Breast epithelium (tissue), 4 donors: ENCODE measurements around the gene PSD4. TPM values are rescaled to one million over a fixed set of nuclear protein-coding genes. Genes with fewer than 3 reads are reported as not detected.
A peak's percentile ranks its signal among the peaks of the same experiment; 100 is the strongest.

Experiments
- DNase-seq, 2 donors: peaks; one replicate each; pipeline ENCODE4 v3.0.0-alpha.2; 2019; ENCODE audit warnings: low spot score in 2 of 2
- H3K27ac ChIP-seq, 2 donors: fragments of 200-600 bp; sonication (generic) in 1 of 2; one replicate each; pipeline ENCODE4 v1.5.1; 2016 to 2019; ENCODE audit warnings: mild to moderate bottlenecking in 1 of 2
- H3K27me3 ChIP-seq, 2 donors: fragments of 200-600 bp; sonication (generic) in 1 of 2; one replicate each; pipeline versions ENCODE4 v1.5.1 to v1.6.0; 2017 to 2019; ENCODE audit warnings: control low read depth in 1 of 2, mild to moderate bottlenecking in 1 of 2
- H3K36me3 ChIP-seq: fragments of 200-600 bp; one replicate; pipeline ENCODE4 v1.5.1; 2019
- H3K4me1 ChIP-seq, 2 donors: fragments of 200-600 bp; sonication (generic); one replicate each; pipeline ENCODE4 v1.5.1; 2016 to 2019; ENCODE audit warnings: control low read depth in 1 of 2
- H3K4me3 ChIP-seq, 3 donors: fragments of 200-600 bp; sonication (generic); 1 replicate in 2 of 3; 2 replicates in 1 of 3; pipeline ENCODE4 v1.5.1; 2016 to 2019; ENCODE audit warnings: mild to moderate bottlenecking in 3 of 3, moderate library complexity in 2 of 3
- H3K9me3 ChIP-seq, 2 donors: fragments of 200-600 bp; sonication (generic) in 1 of 2; one replicate each; pipeline ENCODE4 v1.5.1; 2016 to 2019; ENCODE audit warnings: control low read depth in 1 of 2
- CTCF ChIP-seq, 3 donors: fragments of 450-650 bp; IDR thresholded peaks; one replicate each; pipeline ENCODE4 v1.5.1; 2016 to 2017; ENCODE audit warnings: antibody characterized with exemption in 3 of 3, mild to moderate bottlenecking in 3 of 3, moderate library complexity in 3 of 3
- POLR2A ChIP-seq: fragments of 450-650 bp; IDR thresholded peaks from one replicate; pipeline ENCODE4 v1.6.1; 2016; ENCODE audit warnings: antibody characterized with exemption, mild to moderate bottlenecking, moderate library complexity
- POLR2AphosphoS5 ChIP-seq, 3 donors: sonication (generic); formaldehyde crosslinking; IDR thresholded peaks; one replicate each; pipeline ENCODE4 v1.6.1; 2017; ENCODE audit warnings: antibody characterized with exemption in 3 of 3
- intact Hi-C: fragments of 100-400 bp; cut with DNase I; formaldehyde crosslinking; loops from one replicate; pipeline ENCODE4 v1.15.1; 2023; ENCODE audit warnings: low total_unique reads
- total RNA-seq, 3 donors: library from RNA; depleted of rRNA; stranded (reverse); fragments of >200 nt; gene quantifications; one replicate each; pipeline ENCODE4 v1.1.0, GENCODE V29; 2016

The PSD4 gene
- total RNA-seq, 3 donors from 2014 or later, result 4.3 to 61.2 (median 40.3) TPM

DNA sequence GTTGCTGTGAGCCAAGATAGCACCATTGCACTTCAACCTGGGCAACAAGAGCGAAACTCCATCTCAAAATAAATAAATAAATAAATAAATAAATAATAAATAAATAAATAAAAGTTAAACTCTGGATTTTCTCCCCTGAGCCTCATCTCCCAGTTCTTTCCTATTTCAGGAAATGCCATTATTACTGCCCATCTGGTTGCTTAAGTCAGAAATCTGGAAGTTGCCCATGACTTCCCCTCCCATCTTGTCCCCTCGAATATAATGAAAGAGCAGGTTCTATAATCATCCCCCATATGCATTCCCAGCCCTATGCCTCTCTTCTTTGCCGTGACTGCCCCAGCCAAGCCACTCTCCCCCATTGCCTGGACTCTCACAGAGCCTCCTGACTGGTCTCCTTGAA is 4.2 kb upstream of the PSD4 start:
- no peak for TF ChIP-seq POLR2AphosphoS5 (IDR thresholded peaks at IDR 0.05)
- TF ChIP-seq CTCF (IDR thresholded peaks at IDR 0.05), result no peak
- no peak for TF ChIP-seq POLR2A
- Histone ChIP-seq H3K9me3 (no peaks in the 10 kb centered on the region), H3K27me3 (no peaks in the 10 kb centered on the region), H3K4me1 (no peaks in the 10 kb centered on the region), H3K36me3 (no peaks in the 10 kb centered on the region), H3K27ac (no peak overlapping the region), H3K4me3 (no peak overlapping the region)
- DNase-seq, result no peak
- intact Hi-C loops, result no loop called here

GRCh38 chr2:113171334-113172075 is 2.3 kb upstream of the PSD4 start:
- H3K9me3 ChIP-seq, result no peaks in the 10 kb centered on the region
- no peak overlapping the region for H3K4me3 ChIP-seq
- DNase-seq, result no peak
- no peaks in the 10 kb centered on the region for H3K4me1 ChIP-seq
- intact Hi-C loops, result no loop called here
- no peak overlapping the region for H3K27ac ChIP-seq
- TF ChIP-seq CTCF (IDR thresholded peaks at IDR 0.05), result no peak
- no peak for TF ChIP-seq POLR2A
- no peak for TF ChIP-seq POLR2AphosphoS5 (IDR thresholded peaks at IDR 0.05)
- H3K36me3 ChIP-seq, result no peaks in the 10 kb centered on the region
- H3K27me3 ChIP-seq, result no peaks in the 10 kb centered on the region

DNA sequence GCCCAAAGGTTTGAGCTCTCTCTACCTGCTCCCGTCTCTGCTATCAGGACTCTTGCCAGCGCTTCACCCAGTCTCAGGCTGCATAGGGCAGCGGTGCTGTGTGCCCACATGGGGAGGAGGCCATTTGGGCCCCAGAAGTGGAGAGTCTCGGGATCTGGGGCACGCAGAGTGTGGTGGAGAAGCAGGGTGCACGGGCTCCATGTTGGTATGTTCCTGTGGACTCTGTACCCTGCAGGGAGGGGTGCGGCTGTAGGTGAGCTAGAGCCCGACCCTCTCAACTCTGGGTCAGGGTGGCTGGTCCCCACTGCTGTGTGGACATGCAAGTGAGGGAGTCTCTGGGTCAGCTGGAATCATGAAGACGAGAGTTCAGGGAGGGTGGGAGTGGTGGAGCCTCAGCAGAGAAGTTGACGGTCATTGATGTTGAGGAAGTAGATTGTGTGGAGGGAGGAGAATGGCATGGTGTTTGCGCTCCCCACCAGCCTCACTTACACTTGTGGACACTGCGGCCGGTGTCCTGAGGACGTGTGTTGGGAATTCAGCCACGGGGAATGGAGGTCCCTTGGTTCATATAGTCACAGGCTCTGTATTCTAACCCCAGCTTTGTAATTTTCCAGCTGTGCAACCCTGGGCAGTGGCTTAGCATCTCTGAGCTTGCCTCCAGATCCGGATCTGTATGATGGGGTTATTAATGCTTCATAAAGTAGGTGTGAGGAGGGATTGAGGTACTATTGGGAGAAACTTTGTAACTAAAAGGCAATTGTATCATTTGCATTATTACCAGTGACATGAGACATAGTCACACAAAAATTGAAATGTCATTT is 840 bp upstream of the PSD4 start:
- Histone ChIP-seq H3K4me1 (no peaks in the 10 kb centered on the region), H3K27me3 (no peaks in the 10 kb centered on the region), H3K9me3 (no peaks in the 10 kb centered on the region), H3K4me3 (no peak overlapping the region), H3K27ac (no peak overlapping the region), H3K36me3 (no peaks in the 10 kb centered on the region)
- no peak for DNase-seq
- no peak for TF ChIP-seq POLR2AphosphoS5 (IDR thresholded peaks at IDR 0.05)
- TF ChIP-seq CTCF (IDR thresholded peaks at IDR 0.05), result no peak
- no peak for TF ChIP-seq POLR2A
- intact Hi-C loops, result no loop called here

- no peaks in the 10 kb centered on the region for H3K27me3 ChIP-seq
- no peaks in the 10 kb centered on the region for H3K36me3 ChIP-seq
- H3K4me3 ChIP-seq, result peak overlapping the region; percentile 9 to 33 (median 31)
- H3K27ac ChIP-seq, result no peak overlapping the region
- no peak for TF ChIP-seq POLR2AphosphoS5 (IDR thresholded peaks at IDR 0.05)
- TF ChIP-seq CTCF (IDR thresholded peaks at IDR 0.05), result no peak
- no peak for TF ChIP-seq POLR2A
- H3K4me1 ChIP-seq, result no peaks in the 10 kb centered on the region
- DNase-seq, result no peak
- intact Hi-C loops, result no loop called here
- no peaks in the 10 kb centered on the region for H3K9me3 ChIP-seq
Observed at GRCh38 chr2:113174376-113174750, 592 bp downstream of the PSD4 start.

GRCh38 chr2:113175042-113175628 is 1.4 kb downstream of the PSD4 start:
- TF ChIP-seq POLR2A, result no peak
- TF ChIP-seq CTCF (IDR thresholded peaks at IDR 0.05), result no peak
- TF ChIP-seq POLR2AphosphoS5 (IDR thresholded peaks at IDR 0.05), result no peak
- H3K9me3 ChIP-seq, result no peaks in the 10 kb centered on the region
- no peaks in the 10 kb centered on the region for H3K27me3 ChIP-seq
- H3K4me1 ChIP-seq, result no peaks in the 10 kb centered on the region
- intact Hi-C loops, result no loop called here
- H3K36me3 ChIP-seq, result no peaks in the 10 kb centered on the region
- peak overlapping the region in 1 of 3 donors; percentile 33 for H3K4me3 ChIP-seq
- no peak for DNase-seq
- peak overlapping the region in 1 of 2 donors; percentile 7 for H3K27ac ChIP-seq
